Esophagus muscularis mucosa (tissue), 4 donors: ENCODE data around the gene RALY. TPM values are rescaled to one million over a fixed set of nuclear protein-coding genes. Genes with fewer than 3 reads are reported as not detected.

Source experiments
- DNase-seq: peaks from one replicate; pipeline ENCODE4 v3.0.0-alpha.2; 2017; ENCODE audit errors: extremely low spot score
- H3K27ac ChIP-seq, 4 donors: fragments of 200-600 bp; sonication (generic); replicated peaks in 1 of 4; 1 replicate in 3 of 4; 2 replicates in 1 of 4; pipeline ENCODE4 v1.5.1; 2016 to 2019; ENCODE audit warnings: mild to moderate bottlenecking in 1 of 4
- H3K27me3 ChIP-seq, 4 donors: fragments of 200-600 bp; sonication (generic); one replicate each; pipeline versions ENCODE4 v1.5.1 to v1.6.0; 2016 to 2019
- H3K36me3 ChIP-seq, 4 donors: fragments of 200-600 bp; sonication (generic); one replicate each; pipeline ENCODE4 v1.5.1; 2016 to 2019
- H3K4me1 ChIP-seq, 4 donors: fragments of 200-600 bp; sonication (generic); one replicate each; pipeline ENCODE4 v1.5.1; 2016 to 2019
- H3K4me3 ChIP-seq, 4 donors: fragments of 200-600 bp; sonication (generic); 1 replicate in 2 of 4; 2 replicates in 2 of 4; pipeline ENCODE4 v1.5.1; 2016 to 2019; ENCODE audit warnings: mild to moderate bottlenecking in 4 of 4, moderate library complexity in 1 of 4
- H3K9me3 ChIP-seq, 4 donors: fragments of 200-600 bp; sonication (generic); 1 replicate in 3 of 4; 2 replicates in 1 of 4; pipeline ENCODE4 v1.5.1; 2016 to 2019
- CTCF ChIP-seq, 3 experiments: fragments of 200-600 bp in 2 of 3; fragments of 450-650 bp in 1 of 3; sonication (generic) in 2 of 3; IDR thresholded peaks; one replicate each; pipeline ENCODE4 v1.5.1; 2017 to 2019; ENCODE audit warnings: antibody characterized with exemption in 3 of 3, mild to moderate bottlenecking in 2 of 3, moderate library complexity in 1 of 3
- EP300 ChIP-seq: sonication (generic); formaldehyde crosslinking; IDR thresholded peaks from one replicate; pipeline ENCODE4 v1.6.1; 2017; ENCODE audit warnings: antibody characterized with exemption
- POLR2A ChIP-seq: fragments of 450-650 bp; IDR thresholded peaks from one replicate; pipeline ENCODE4 v1.6.1; 2017; ENCODE audit warnings: antibody characterized with exemption, moderate library complexity, mild to moderate bottlenecking, low read depth
- POLR2AphosphoS5 ChIP-seq, 2 donors: sonication (generic); formaldehyde crosslinking; IDR thresholded peaks; one replicate each; pipeline ENCODE4 v1.6.1; 2017; ENCODE audit warnings: antibody characterized with exemption in 2 of 2
- WGBS: methylation state at CpG from one replicate; pipeline ENCODE4 v1.1.5; 2018; 5-methylcytosine and 5-hydroxymethylcytosine counted together
- intact Hi-C: fragments of 100-400 bp; cut with DNase I; formaldehyde crosslinking; loops from one replicate; pipeline ENCODE4 v1.15.1; 2023
- total RNA-seq, 4 donors: library from RNA; depleted of rRNA; stranded (reverse); fragments of >200 nt; gene quantifications; one replicate each; pipeline versions ENCODE4 v1.1.0 to v1.2.1, GENCODE V29; 2016

RALY gene
- total RNA-seq, 4 donors from 2014 or later = 114 to 121 (median 117) TPM

GRCh38 chr20:34082232-34082887, 88.6 kb downstream of the RALY start:
- intact Hi-C loops = no loop called here
- Histone ChIP-seq H3K9me3 (no peaks in the 10 kb centered on the region), H3K27ac (peak overlapping the region; percentile 30 to 56 (median 54)), H3K4me3 (no peak overlapping the region), H3K36me3 (peaks cover 6 to 83% (median 70%) of the 10 kb centered on the region in 4 donors), H3K27me3 (no peaks in the 10 kb centered on the region), H3K4me1 (peaks cover 18 to 32% (median 18%) of the 10 kb centered on the region in 4 donors)
- TF ChIP-seq POLR2AphosphoS5 (IDR thresholded peaks at IDR 0.05) = no peak
- no peak for TF ChIP-seq CTCF (IDR thresholded peaks at IDR 0.05)
- no peak for TF ChIP-seq POLR2A
- 85% methylated on average over 6 of the region's 8 CpGs for WGBS
- no peak for DNase-seq

DNA sequence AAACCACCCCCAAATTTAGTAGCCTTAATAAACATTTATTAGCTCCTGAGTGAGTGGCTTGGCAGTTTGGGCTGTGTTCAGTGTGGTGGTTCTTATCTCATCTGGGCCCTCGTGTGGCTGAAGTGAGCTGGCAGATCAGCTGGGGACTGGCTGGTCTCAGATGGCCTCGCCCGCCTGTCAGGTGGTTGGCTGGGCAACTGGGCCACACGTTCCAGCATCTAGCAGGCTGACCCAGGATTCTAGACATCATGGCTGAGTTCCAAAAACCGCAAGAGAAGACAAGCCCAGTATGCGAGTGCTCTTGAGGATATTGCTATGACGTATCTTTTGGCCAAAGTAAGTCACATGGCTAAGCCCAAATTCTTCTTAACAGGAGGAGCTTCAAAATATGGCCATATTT, 89.4 kb downstream of the RALY start:
- peaks cover 11 to 83% (median 70%) of the 10 kb centered on the region in 4 donors for H3K36me3 ChIP-seq
- 32% methylated on average over 7 of the region's 7 CpGs for WGBS

DNA sequence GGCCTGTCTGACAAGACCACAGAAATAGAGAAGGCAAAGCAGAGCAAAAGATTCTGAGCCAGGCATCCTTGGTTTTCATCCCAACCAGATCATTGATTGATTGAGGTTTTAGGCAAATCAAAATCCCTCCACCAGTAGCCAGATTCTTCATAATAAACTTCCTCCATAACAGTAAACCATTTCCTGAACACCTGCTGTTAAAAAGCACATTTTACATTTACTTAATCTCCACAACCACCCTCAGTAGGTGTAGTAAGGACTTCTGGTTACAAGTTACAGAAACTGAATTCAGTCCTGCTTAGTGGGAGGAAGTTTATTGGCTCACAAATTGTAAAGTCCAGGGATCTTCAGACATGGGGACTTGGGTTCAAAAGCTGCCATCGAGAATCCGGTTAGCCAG, 90.1 kb downstream of the RALY start:
- Histone ChIP-seq H3K9me3 (no peaks in the 10 kb centered on the region), H3K27ac (peak overlapping the region; percentile 30 to 56 (median 54)), H3K4me3 (no peak overlapping the region), H3K36me3 (peaks cover 18 to 83% (median 70%) of the 10 kb centered on the region in 4 donors), H3K4me1 (peaks cover 18 to 32% (median 18%) of the 10 kb centered on the region in 4 donors), H3K27me3 (no peaks in the 10 kb centered on the region)
- intact Hi-C loops = no loop called here
- TF ChIP-seq CTCF (IDR thresholded peaks at IDR 0.05) (no peak), POLR2AphosphoS5 (IDR thresholded peaks at IDR 0.05) (no peak), EP300 (no peak), POLR2A (no peak)
- no peak for DNase-seq
- WGBS = 81% methylated on average over 2 of the region's 2 CpGs

More for the DNA sequence above, 89.4 kb downstream of the RALY start:
- Histone ChIP-seq H3K9me3 (no peaks in the 10 kb centered on the region), H3K4me1 (peaks cover 18 to 32% (median 18%) of the 10 kb centered on the region in 4 donors), H3K27ac (peak overlapping the region; percentile 30 to 56 (median 54)), H3K27me3 (no peaks in the 10 kb centered on the region), H3K4me3 (no peak overlapping the region)
- no peak for TF ChIP-seq POLR2A
- peak; percentile 11 to 36 for TF ChIP-seq POLR2AphosphoS5 (IDR thresholded peaks at IDR 0.05)
- TF ChIP-seq CTCF (IDR thresholded peaks at IDR 0.05) = peak in 1 of 3 experiments; percentile 6
- intact Hi-C loops = no loop called here
- DNase-seq = no peak

GRCh38 chr20:34084227-34084923, 90.7 kb downstream of the RALY start:
- intact Hi-C loops = no loop called here
- WGBS = 87% methylated on average over 9 of the region's 9 CpGs
- no peak for TF ChIP-seq POLR2AphosphoS5 (IDR thresholded peaks at IDR 0.05)
- no peak for TF ChIP-seq EP300
- TF ChIP-seq CTCF (IDR thresholded peaks at IDR 0.05) = no peak
- no peak for TF ChIP-seq POLR2A
- Histone ChIP-seq H3K4me3 (no peak overlapping the region), H3K27ac (peak overlapping the region in 1 of 4 donors; percentile 56), H3K9me3 (no peaks in the 10 kb centered on the region), H3K36me3 (peaks cover 24 to 83% (median 70%) of the 10 kb centered on the region in 4 donors), H3K4me1 (peaks cover 18 to 32% (median 19%) of the 10 kb centered on the region in 4 donors), H3K27me3 (no peaks in the 10 kb centered on the region)
- DNase-seq = no peak
